Measurements from ENCODE around the gene PASD1.
A peak's percentile ranks its signal among the peaks of the same experiment; 100 is the strongest.
"Not testable (repeated sequence)": the region's sequence is repeated elsewhere in the genome, so short reads cannot be mapped to it uniquely, and the experiment has no call there.

Gene PASD1

DNA sequence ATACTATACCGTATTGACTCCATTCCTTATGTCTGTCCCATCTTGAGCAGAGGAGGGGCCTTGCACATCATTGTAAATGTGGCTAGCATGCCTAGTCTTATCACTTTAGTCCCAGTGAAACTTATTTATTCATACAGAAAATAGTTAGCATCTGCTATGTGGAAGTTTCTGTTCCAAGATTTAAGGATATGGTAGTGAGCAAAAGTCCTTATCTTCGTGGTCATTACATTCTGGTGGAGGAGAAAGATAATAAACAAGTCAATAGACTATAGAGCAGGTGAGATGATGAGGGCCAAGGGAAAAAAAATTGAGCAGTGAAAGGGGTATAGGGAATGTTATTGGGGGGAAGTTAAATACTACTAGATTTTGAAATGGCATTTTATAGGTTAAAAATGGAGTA, 68.3 kb downstream of the PASD1 start:
- no peak for DNase-seq

DNA sequence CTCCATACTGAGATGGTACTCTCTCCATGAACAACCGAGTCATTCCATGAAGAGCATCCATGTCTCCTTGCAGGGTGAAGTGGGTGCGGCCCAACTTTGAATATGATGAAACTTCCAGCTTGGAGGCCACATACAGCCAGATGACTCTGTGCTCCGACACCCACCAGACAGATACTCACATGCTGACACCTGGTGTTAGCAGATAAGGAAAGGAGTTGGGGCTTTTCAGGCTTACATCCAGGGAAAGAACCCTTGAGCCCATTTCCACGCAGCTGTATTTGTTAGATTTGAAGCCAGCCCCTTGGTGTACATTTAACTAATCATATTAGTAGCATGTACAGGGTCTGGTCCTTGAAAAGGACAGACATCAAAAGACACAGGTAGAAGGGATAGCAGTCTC, 69.7 kb downstream of the PASD1 start:
- no peak for DNase-seq

DNA sequence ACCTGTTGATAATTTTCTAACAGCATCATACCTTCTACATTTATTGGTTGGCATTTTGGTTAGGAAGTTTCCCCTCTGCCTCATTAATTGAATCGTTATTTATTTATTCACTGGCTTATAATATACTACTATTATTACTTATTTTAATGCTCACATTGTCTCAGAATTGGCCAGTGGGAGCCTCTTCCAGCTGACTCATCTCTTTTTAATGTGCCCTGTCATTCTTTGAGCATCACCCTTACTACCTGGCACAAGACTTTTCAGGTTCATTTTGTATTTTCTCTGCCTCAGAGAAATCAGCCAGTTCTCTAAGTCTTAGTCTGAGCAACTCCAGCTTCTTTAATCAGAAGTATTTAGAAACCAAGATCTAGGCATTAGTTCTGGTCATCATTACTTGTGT, 71.5 kb downstream of the PASD1 start:
- no peak for DNase-seq

DNA sequence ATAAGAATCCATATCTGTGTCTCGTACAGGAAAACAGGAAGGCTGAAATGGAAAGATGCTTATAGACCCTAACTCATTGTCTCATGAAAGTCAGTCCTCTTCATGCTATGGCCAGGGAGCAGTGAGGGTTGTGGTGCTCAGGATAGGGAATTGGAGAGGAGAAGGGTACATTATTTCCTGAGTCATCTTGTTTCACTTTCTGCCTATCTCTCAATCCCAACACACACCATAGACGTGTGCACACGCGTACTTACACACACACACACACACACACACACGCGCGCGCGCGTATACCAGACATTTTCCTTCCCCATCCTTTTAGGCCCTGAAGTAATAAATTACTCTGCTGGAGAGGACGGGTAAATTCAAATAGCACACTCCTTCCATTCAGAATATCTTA, 78.1 kb downstream of the PASD1 start:
- no peak for DNase-seq

DNA sequence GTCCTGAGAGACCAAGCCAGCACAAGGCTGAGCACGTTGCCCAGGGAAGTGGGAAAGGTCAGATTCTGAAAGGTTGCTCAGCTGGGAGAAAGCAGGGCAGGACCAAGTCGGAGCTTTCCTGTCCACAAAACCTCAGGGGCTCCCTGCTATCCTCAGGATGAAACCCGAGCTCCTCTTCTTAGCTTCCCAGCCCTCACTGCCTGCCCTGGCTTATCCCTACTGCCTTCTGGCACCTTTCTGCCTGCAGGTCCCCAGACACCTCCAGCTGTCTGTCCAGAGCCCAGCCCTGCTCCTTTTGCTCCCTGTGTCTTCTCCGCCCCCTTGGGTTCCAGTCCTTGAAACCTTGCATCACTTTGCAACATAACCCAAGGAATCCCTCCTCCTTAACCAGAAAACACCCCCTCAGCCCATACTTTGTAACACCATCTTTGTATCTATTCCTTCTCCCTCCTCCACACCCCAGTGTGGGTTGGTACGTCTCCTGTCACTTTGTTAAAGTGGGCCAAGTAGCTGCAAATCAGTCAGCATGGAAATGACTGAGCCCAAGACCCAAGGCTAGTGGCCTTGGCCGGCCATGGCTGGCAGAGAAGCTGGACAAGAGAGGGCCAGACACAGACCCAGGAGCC, 111.8 kb downstream of the PASD1 start:
- DNase-seq = no peak

DNA sequence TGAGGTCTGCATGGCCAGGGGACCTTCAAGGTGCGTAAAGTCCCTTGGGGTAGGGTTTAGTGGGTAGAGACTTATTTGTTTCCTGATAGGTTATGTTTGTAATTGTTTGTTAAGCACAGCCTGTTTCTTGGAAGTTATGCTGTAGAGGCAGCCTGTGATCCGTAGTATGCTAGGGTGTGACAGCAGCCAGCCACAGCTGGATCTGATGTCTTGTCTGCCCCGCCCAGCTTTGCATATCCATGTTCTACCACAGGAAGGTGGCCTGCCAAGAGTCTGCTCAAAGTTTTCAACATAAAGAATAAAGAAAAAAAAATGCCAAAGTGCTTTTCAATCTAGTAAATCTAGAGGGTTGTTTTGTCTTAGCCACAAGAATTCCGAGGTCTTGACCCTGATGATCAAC, 112.7 kb downstream of the PASD1 start:
- DNase-seq = no peak

DNA sequence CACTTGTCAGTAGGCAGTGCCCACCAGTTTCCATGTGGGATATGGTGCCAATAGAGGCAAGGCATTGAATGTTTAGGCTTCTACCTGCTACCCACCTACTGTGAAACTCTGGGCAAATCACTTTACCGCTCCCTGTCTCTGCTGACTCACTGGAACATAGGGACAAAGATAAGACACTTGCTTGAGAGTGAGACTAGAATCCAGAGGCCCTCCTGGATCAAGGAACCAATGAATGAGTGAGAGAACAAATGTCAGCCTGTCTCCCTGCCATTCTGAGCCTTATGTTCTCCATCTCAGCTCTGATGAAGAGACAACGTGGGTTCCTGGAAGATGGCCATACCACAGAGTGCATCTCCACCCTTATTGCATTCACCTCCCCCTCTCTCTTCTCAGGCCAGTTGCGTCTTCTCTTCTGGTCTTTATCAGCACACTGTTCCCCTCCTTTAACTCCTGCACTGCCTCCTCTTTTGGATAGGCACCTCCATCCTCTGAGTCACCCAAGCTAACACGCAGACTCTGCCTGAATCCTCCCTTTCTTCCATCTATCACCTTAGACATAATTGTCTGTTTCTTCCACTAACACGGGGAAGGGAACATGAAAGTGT, 116.4 kb downstream of the PASD1 start:
- no peak for DNase-seq

DNA sequence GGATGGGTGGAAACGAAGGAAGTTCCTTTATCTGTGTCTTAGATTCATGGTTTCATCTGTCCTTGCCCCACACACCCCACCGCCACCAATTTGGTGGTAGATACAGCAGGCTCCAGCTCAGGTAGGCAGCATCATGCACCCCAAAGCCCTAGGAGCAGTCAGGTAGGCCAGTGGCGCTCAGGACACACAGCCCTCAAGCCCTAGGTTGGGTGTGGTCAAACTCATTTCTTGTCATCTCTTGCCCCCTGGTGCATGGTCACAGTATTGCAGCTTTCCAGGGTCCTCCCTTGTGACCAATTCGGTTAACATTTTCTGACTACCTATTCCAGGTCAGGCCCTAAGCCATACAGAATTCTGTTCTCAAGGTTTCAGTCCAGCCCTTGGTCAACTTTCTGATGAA, 117.3 kb downstream of the PASD1 start:
- peak; percentile 61 for DNase-seq

DNA sequence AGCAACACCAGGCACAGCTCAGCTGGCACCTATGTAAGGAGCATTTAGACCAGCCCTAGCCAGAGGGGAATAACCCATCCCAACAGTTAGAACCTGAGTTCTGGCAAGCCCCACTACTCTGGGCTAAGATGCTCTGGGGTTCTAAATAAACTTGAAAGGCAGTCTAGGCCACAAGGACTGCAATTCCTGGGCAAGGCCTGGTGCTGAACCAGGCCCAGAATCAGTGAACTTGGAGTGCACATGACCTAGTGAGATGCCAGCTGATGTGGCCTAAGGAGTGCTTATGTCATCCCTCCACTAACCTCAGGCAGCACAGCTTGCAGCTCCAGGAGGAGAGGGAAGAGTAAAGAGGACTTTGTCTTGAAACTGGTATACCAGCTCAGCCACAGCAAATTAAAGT, 124.2 kb downstream of the PASD1 start:
- no peak for DNase-seq

DNA sequence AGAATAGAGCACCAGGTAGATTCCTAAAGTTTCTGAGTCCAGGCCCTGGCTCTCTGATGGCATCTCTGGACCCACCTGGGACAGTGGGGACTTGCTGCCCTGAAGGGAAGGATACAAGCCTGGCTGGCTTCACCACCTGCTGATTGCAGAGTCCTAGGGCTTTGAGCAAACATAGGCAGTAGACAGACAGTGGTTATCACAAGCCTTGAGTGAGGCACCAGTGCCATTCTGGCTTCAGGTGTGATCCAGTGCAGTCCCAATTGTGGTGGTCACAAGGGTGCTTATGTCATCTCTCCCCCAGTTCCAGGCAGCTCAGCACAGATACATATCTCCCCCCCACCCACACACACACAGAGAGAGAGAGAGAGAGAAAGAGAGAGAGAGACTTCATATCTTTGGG, 125.2 kb downstream of the PASD1 start:
- no peak for DNase-seq

DNA sequence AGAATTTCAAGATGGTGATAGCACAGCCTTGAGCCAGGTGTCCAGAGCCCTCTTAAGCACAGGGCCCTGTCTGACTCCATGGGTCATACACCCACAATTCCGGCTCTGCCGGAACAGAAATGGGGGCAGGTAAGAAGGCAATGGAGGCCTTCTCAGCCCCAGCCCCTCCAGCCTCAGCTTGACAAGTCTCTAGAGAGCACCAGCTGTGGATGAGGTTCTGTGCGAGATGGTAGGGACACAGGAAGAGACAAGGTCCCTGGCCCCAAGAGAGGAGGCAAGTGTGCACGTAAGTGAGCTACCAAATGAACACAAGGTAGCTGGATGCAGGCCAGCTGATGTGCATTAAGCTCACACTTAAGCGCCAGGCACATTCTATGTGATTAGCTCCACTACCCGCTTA, 129.3 kb downstream of the PASD1 start:
- DNase-seq = no peak

DNA sequence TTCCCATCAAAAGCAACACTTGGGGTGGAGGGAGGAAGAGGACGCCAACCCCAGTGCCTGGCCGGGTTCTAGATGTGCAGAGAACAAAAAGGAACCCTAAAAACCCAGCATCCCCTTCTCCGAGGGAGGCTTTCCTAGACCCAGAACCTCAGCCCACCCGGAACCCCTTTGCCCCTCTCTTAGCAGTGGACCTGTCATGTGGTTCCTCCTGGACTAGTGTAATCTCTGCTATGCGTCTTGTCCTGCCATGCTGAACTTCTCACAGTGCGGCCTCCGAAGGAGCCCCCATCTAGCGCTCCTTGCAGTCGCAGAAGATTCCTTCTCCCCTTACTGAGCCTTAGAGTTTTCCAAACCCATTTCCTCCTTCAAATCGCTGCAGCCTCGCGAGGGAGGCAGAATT, 130.6 kb downstream of the PASD1 start:
- no peak for DNase-seq

DNA sequence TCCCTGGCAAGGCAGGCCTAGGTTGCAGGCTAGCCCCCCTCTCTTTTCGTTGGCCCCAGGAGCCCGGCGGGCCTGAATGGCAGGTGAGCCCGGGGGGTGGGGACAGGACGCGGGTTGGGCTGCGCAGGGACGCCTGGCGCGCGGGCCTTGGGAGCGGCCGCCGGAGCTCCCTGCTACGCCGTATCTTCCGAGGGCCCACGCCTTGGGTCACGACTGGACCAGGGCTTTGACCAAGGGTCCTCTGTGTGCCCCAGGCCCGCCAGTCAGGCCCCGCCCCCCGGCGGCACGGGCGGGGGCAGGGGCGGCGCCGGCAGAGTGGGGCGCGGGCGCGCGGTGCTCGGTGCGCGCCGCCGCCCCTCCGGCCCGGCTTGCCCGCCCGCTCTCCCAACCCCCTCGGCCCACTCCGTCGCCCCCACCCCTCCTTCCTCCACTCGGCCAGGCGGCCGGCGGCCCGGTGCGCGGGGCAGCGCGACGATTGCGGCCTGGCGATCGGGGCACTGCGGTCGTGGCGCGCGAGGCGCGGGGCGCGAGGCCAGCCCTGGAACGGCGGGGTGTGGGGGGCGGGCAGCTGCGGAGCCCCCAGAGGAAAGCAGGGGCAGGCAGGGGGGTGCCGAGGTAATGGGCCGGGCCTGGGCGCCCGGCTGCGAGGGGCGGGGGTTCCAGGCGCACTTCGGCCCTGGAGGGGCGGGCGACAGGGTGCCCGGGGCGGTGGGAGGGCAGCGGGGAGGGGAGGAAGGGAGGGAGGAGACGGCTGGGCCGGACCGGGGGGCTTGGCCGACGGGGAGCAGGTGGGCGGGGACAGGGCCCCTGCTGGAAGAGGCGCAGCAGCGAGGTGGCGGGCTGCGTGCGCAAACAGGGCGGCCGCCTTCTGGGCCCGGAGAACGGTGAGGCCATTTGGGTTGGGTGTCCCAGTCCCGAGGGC, 131.4 kb downstream of the PASD1 start, which contains the start of gene PRRG3:
PRRG3 (plus strand) TSS at position 798 of the 922 bp plus-strand sequence. CDS start 3,357 bp downstream, outside the sequence.
- DNase-seq = no peak

DNA sequence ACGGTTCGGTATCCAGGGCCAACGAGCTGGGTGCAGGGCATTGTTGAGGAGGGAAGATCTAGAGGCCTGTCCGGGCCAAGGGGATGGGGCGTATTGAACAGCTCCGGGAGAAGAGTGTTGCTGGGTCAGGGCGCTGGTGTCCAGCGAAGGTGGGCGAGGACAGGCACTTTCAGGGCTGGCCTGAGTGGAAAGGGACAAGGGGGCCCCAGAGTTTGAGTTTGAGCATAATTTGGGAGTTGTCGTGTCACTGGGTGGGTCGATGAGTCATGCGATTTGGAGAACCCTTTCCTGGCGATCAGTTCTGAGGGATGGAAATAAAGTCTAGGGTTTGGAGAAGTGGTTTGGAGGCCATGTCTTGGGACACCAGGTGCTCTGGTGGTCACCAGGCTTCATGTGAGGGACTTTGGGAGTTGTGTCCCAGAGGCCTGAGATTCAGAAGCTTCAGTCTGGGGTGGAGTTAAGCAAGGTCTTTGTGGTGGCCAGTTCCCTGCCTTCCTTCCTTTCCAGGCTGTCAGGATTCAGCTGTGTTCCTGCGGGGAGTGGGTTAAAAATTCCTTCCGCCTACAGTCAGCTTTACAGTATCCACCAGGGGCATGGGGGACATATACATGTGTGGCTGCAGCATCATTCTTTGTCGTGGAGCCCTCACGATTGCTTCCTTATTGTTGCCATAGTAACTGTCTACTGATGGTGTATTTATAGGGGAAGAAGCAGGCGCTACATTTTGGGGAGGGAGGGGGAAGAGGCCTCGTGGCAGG, 132.3 kb downstream of the PASD1 start:
- DNase-seq = no peak

DNA sequence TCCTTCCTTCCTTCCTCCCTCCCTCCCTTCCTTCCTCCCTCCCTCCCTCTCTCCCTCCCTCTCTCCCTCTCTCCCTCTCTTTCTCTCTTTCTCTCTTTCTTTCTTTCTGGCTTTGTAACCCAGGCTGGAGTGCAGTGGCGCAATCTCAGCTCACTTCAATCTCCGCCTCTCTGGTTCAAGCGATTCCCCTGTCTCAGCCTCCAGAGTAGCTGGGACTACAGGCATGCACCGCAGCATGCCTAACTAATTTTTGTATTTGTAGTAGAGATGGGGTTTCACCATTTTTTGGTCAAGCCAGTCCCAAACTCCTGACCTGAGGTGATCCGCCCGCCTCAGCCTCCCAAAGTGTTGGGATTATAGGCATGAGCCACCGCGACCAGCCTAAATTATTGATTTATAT, 133.6 kb downstream of the PASD1 start:
- not testable (repeated sequence) for DNase-seq

DNA sequence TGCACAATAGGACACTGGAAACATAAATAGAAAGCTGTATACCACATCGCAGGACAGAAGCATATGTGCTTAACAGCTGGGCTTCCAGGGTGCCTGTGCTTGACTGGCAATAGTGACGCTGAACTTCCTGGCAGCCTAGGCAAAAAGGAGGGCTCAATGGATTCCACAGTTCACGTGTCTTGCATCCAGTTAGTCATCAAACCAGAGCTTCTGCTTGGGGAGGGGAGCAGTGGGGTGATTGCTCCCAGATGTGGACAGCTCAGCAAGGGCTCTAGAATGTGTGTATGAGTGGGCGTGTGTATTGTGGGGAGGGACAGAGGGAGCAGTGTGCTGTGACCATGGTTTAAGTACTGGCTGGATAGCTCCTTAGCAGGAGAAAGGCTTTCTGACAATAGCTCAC, 134.0 kb downstream of the PASD1 start:
- DNase-seq = no peak

DNA sequence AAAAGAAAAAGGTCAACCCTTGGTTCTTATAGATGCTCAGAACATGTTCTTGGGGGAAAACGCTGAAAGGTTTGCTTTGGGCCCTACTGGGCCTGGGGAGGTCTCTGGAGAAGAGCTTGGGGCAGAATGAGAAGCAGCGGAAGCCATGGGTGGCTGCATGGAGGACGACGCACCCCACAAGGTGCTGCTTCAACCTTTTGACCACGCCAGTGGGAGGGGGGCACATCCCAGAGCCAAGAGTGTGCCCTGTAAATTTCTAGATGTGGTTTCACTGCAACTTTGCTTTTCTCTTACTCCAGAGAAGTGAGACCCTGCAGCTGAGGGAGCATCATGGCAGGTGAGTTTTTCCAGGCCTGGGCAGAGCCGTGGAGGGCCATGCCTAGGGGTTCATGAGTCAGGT, 135.0 kb downstream of the PASD1 start:
- no peak for DNase-seq

DNA sequence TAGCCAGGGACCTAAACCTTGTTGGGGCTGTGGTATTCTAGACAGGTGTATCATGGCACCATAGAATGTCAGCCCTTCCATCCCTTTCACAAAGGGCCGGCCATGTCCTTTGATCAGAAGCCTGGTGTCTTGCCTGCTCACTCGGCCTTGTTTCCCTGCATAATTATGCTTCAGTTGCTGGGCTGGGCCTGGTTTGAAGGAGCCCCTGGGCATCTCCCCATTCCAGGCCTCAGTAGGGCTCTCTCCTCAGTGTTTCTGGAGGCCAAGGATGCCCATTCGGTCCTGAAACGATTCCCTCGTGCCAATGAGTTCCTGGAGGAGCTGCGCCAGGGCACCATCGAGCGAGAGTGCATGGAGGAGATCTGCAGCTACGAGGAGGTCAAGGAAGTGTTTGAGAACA, 136.3 kb downstream of the PASD1 start:
- no peak for DNase-seq

DNA sequence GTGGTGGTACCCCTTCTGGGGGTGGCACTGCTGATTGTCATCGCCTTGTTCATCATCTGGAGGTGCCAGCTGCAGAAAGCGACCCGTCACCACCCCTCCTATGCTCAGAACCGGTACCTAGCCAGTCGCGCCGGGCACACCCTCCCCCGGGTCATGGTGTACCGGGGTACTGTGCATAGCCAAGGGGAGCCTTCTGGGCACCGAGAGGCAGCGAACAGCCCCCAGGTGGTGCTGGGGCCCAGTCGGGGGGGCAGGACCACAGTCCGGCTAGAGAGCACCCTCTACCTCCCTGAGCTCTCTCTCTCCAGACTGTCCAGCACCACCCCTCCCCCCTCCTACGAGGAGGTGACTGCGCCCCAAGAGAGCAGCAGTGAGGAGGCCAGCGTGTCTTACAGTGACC, 137.1 kb downstream of the PASD1 start:
- DNase-seq = no peak

DNA sequence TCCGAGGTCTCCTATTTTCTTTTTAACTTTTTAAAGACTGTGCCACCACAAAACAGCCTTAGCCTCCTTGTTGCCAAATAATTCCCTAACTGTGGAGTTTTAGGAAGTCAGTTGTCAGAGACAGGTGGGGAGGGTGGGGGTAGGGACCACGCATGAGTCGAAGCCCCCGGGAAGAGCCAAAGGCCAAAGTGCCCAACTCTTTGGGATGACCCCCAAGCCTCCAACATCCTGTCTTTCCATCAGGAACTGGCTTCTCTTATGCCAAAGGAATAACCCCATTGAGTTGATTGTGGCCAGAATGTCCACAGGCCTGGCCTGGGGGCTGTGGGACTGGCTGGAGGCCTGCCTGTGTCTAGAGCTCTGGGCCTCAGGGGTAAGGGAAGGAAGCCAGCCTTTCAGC, 137.6 kb downstream of the PASD1 start:
- no peak for DNase-seq

DNA sequence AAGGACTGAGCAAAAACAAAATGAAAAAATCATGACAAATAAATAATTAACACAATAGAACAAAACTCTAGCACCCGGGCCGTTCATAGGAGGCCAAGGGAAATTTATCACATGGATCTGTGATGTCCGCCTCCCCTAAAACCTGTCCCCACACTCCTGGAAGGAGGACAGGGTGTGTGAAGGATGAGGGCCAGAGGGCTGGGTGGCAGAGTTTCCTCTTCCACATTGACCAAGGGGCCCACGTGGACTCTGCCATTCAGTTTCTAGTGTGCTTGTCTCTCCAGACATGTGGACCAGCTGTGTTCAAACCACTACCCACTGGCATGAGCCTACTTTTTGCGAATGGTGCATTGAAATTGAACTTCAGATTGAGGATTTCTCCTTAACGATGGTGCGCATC, 138.1 kb downstream of the PASD1 start:
- no peak for DNase-seq

DNA sequence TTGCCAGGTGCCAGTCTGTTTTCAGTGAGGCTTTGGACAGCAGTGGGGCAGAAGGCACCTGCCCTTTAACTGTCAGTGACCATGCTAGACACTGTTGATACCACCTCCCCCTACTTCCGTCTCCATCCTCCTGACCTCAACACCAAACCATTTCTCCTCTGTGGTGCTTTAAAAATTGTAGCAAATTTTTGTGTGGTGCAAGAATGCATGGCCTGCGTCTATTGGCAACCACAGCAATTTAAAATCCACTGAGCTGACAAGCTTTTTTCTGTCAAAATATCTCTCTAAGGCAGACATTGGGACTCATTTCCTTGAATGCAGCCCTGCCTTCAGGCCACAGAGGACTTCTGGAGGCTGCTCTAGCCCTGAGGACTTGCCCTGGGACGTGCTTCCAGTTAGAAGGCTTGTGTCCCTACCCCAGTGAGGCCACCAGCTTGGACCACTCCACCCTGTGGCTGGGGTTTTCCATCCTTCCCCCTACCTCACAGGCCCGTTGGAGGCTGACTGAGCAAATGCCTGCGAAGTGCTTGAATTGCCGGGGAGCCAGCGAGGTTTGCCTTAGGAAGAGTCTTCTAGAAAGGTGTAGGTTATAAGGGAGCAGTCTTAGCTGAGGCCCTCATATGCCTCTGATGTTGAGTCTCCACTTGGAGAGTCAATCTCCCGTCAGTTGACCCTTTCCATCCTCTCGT, 138.7 kb downstream of the PASD1 start:
- DNase-seq = no peak

Measured in RPMI8226 (cell line).